ENCODE data around the gene CDK11A. TPM values are rescaled to one million over a fixed set of nuclear protein-coding genes. Genes with fewer than 3 reads are reported as not detected.
"Not testable (repeated sequence)": the region's sequence is repeated elsewhere in the genome, so short reads cannot be mapped to it uniquely, and the experiment has no call there.

Gene CDK11A
- total and polyA plus RNA-seq, 4 donors, result 6.8 to 41.4 (median 26.2) TPM

GRCh38 chr1:1741013-1741412, 16.9 kb upstream of the CDK11A start:
- H3K9me3 ChIP-seq (ENCODE audit: control insufficient read depth, insufficient read depth, low read length), result not testable (repeated sequence)

GRCh38 chr1:1738799-1739337, 14.7 kb upstream of the CDK11A start:
- not testable (repeated sequence) for H3K4me1 ChIP-seq (ENCODE audit: control insufficient read depth, insufficient read depth, low read length); H3K4me3 ChIP-seq (ENCODE audit: low read depth, low read length); H3K27ac ChIP-seq (ENCODE audit: low read depth, low read length); H3K9me3 ChIP-seq (ENCODE audit: control insufficient read depth, insufficient read depth, low read length); DNase-seq (ENCODE audit: low read depth in 4 of 6, low spot score in 6 of 6); H3K27me3 ChIP-seq (ENCODE audit: control insufficient read depth, insufficient read depth, low read length)
- WGBS (ENCODE audit: insufficient coverage), result no CpG with 5 or more reads among the region's 22 CpGs
- H3K36me3 ChIP-seq (ENCODE audit: control insufficient read depth, insufficient read depth, low read length), result peaks cover 32% of the 10 kb centered on the region

More at GRCh38 chr1:1741013-1741412, 16.9 kb upstream of the CDK11A start:
- H3K27ac ChIP-seq (ENCODE audit: low read depth, low read length); H3K4me1 ChIP-seq (ENCODE audit: control insufficient read depth, insufficient read depth, low read length); H3K27me3 ChIP-seq (ENCODE audit: control insufficient read depth, insufficient read depth, low read length); DNase-seq (ENCODE audit: low read depth in 4 of 6, low spot score in 6 of 6); H3K4me3 ChIP-seq (ENCODE audit: low read depth, low read length): not testable (repeated sequence)
- 89% methylated on average over 5 of the region's 12 CpGs for WGBS (ENCODE audit: insufficient coverage)
- H3K36me3 ChIP-seq (ENCODE audit: control insufficient read depth, insufficient read depth, low read length), result peaks cover 25% of the 10 kb centered on the region

GRCh38 chr1:1737675-1738590, 13.8 kb upstream of the CDK11A start:
- H3K4me1 ChIP-seq (ENCODE audit: control insufficient read depth, insufficient read depth, low read length); H3K27ac ChIP-seq (ENCODE audit: low read depth, low read length); H3K27me3 ChIP-seq (ENCODE audit: control insufficient read depth, insufficient read depth, low read length); DNase-seq (ENCODE audit: low read depth in 4 of 6, low spot score in 6 of 6); H3K4me3 ChIP-seq (ENCODE audit: low read depth, low read length); H3K9me3 ChIP-seq (ENCODE audit: control insufficient read depth, insufficient read depth, low read length): not testable (repeated sequence)
- peaks cover 34% of the 10 kb centered on the region for H3K36me3 ChIP-seq (ENCODE audit: control insufficient read depth, insufficient read depth, low read length)
- WGBS (ENCODE audit: insufficient coverage), result over 99% methylated on average over 12 of the region's 44 CpGs

- H3K27me3 ChIP-seq (ENCODE audit: control insufficient read depth, insufficient read depth, low read length), result no peaks in the 10 kb centered on the region
- peaks cover 52% of the 10 kb centered on the region for H3K36me3 ChIP-seq (ENCODE audit: control insufficient read depth, insufficient read depth, low read length)
- H3K9me3 ChIP-seq (ENCODE audit: control insufficient read depth, insufficient read depth, low read length), result no peaks in the 10 kb centered on the region
- 92% methylated on average over 16 of the region's 17 CpGs for WGBS (ENCODE audit: insufficient coverage)
- no peaks in the 10 kb centered on the region for H3K4me1 ChIP-seq (ENCODE audit: control insufficient read depth, insufficient read depth, low read length)
- no peak overlapping the region for H3K27ac ChIP-seq (ENCODE audit: low read depth, low read length)
- DNase-seq (ENCODE audit: low read depth in 4 of 6, low spot score in 6 of 6), result no peak
- no peak overlapping the region for H3K4me3 ChIP-seq (ENCODE audit: low read depth, low read length)
Measured at GRCh38 chr1:1732381-1732780, 8.2 kb upstream of the CDK11A start.

- no peak for DNase-seq (ENCODE audit: low read depth in 4 of 6, low spot score in 6 of 6)
- H3K36me3 ChIP-seq (ENCODE audit: control insufficient read depth, insufficient read depth, low read length), result peaks cover 50% of the 10 kb centered on the region
- no peaks in the 10 kb centered on the region for H3K4me1 ChIP-seq (ENCODE audit: control insufficient read depth, insufficient read depth, low read length)
- no peaks in the 10 kb centered on the region for H3K9me3 ChIP-seq (ENCODE audit: control insufficient read depth, insufficient read depth, low read length)
- no peak overlapping the region for H3K4me3 ChIP-seq (ENCODE audit: low read depth, low read length)
- H3K27ac ChIP-seq (ENCODE audit: low read depth, low read length), result no peak overlapping the region
- WGBS (ENCODE audit: insufficient coverage), result 92% methylated on average over 12 of the region's 17 CpGs
- H3K27me3 ChIP-seq (ENCODE audit: control insufficient read depth, insufficient read depth, low read length), result no peaks in the 10 kb centered on the region
Measured at GRCh38 chr1:1730870-1731269, 6.7 kb upstream of the CDK11A start.

- not testable (repeated sequence) for H3K9me3 ChIP-seq (ENCODE audit: control insufficient read depth, insufficient read depth, low read length); H3K4me3 ChIP-seq (ENCODE audit: low read depth, low read length); H3K27ac ChIP-seq (ENCODE audit: low read depth, low read length); DNase-seq (ENCODE audit: low read depth in 4 of 6, low spot score in 6 of 6); H3K4me1 ChIP-seq (ENCODE audit: control insufficient read depth, insufficient read depth, low read length); H3K27me3 ChIP-seq (ENCODE audit: control insufficient read depth, insufficient read depth, low read length)
- no CpG with 5 or more reads among the region's 13 CpGs for WGBS (ENCODE audit: insufficient coverage)
- peaks cover 47% of the 10 kb centered on the region for H3K36me3 ChIP-seq (ENCODE audit: control insufficient read depth, insufficient read depth, low read length)
Measured at GRCh38 chr1:1730230-1730629, 6.1 kb upstream of the CDK11A start.

- H3K4me1 ChIP-seq (ENCODE audit: control insufficient read depth, insufficient read depth, low read length); H3K9me3 ChIP-seq (ENCODE audit: control insufficient read depth, insufficient read depth, low read length); DNase-seq (ENCODE audit: low read depth in 4 of 6, low spot score in 6 of 6); H3K27me3 ChIP-seq (ENCODE audit: control insufficient read depth, insufficient read depth, low read length); H3K4me3 ChIP-seq (ENCODE audit: low read depth, low read length): not testable (repeated sequence)
- H3K36me3 ChIP-seq (ENCODE audit: control insufficient read depth, insufficient read depth, low read length), result peaks cover 43% of the 10 kb centered on the region
- H3K27ac ChIP-seq (ENCODE audit: low read depth, low read length), result peak overlapping the region; percentile 25
- WGBS (ENCODE audit: insufficient coverage), result 100% methylated on average over 2 of the region's 18 CpGs
Measured at GRCh38 chr1:1729116-1729816, 5.1 kb upstream of the CDK11A start.

- peak overlapping the region; percentile 25 for H3K27ac ChIP-seq (ENCODE audit: low read depth, low read length)
- H3K27me3 ChIP-seq (ENCODE audit: control insufficient read depth, insufficient read depth, low read length); H3K4me1 ChIP-seq (ENCODE audit: control insufficient read depth, insufficient read depth, low read length); DNase-seq (ENCODE audit: low read depth in 4 of 6, low spot score in 6 of 6); H3K4me3 ChIP-seq (ENCODE audit: low read depth, low read length); H3K9me3 ChIP-seq (ENCODE audit: control insufficient read depth, insufficient read depth, low read length): not testable (repeated sequence)
- peaks cover 43% of the 10 kb centered on the region for H3K36me3 ChIP-seq (ENCODE audit: control insufficient read depth, insufficient read depth, low read length)
- WGBS (ENCODE audit: insufficient coverage), result 60% methylated on average over 2 of the region's 14 CpGs
Measured at GRCh38 chr1:1728308-1729005, 4.3 kb upstream of the CDK11A start.

GRCh38 chr1:1727131-1727651, 3.0 kb upstream of the CDK11A start:
- not testable (repeated sequence) for DNase-seq (ENCODE audit: low read depth in 4 of 6, low spot score in 6 of 6); H3K27ac ChIP-seq (ENCODE audit: low read depth, low read length)

More at GRCh38 chr1:1727131-1727651, 3.0 kb upstream of the CDK11A start:
- H3K36me3 ChIP-seq (ENCODE audit: control insufficient read depth, insufficient read depth, low read length), result peaks cover 33% of the 10 kb centered on the region
- not testable (repeated sequence) for H3K9me3 ChIP-seq (ENCODE audit: control insufficient read depth, insufficient read depth, low read length); H3K4me1 ChIP-seq (ENCODE audit: control insufficient read depth, insufficient read depth, low read length); H3K27me3 ChIP-seq (ENCODE audit: control insufficient read depth, insufficient read depth, low read length); H3K4me3 ChIP-seq (ENCODE audit: low read depth, low read length)
- WGBS (ENCODE audit: insufficient coverage), result 97% methylated on average over 5 of the region's 12 CpGs
